ENCODE measurements around the gene OR4K5.

The OR4K5 gene, protein sequence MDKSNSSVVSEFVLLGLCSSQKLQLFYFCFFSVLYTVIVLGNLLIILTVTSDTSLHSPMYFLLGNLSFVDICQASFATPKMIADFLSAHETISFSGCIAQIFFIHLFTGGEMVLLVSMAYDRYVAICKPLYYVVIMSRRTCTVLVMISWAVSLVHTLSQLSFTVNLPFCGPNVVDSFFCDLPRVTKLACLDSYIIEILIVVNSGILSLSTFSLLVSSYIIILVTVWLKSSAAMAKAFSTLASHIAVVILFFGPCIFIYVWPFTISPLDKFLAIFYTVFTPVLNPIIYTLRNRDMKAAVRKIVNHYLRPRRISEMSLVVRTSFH

DNA sequence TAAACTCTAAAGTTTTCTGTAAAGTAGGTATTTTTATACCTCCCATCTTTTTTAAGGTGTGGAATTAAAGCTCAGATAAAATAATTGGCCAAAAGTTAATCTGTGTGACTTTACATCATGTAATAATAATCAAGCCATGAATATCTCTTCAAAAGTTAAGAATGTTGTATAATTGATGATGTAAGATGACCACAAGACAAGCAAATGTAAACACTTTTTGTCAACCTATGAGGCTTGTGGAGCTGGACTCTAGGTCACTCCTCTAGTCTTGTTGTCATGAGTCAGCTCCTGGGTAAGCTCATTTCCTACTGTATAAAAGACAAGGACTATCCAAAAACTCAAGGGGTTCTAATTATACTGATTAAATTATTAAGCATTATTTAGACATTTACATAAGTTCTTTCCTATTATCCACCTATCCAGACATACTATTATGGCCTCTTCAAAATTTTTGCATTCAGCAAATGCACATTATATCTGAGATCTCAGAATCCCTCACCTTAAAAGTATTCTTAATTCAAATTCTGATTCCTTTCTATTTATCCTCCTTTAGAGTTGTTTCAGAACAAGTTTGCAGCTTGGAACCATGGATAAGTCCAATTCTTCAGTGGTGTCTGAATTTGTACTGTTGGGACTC is at the start of gene OR4K5:
Gene OR4K5 (plus strand): TSS at position 587 of the 637 bp plus-strand sequence. CDS start 0 bp downstream, at position 587.
- TF ChIP-seq, protein P1, sequence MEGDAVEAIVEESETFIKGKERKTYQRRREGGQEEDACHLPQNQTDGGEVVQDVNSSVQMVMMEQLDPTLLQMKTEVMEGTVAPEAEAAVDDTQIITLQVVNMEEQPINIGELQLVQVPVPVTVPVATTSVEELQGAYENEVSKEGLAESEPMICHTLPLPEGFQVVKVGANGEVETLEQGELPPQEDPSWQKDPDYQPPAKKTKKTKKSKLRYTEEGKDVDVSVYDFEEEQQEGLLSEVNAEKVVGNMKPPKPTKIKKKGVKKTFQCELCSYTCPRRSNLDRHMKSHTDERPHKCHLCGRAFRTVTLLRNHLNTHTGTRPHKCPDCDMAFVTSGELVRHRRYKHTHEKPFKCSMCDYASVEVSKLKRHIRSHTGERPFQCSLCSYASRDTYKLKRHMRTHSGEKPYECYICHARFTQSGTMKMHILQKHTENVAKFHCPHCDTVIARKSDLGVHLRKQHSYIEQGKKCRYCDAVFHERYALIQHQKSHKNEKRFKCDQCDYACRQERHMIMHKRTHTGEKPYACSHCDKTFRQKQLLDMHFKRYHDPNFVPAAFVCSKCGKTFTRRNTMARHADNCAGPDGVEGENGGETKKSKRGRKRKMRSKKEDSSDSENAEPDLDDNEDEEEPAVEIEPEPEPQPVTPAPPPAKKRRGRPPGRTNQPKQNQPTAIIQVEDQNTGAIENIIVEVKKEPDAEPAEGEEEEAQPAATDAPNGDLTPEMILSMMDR (conservative IDR thresholded peaks at IDR 0.05), result no peak

DNA sequence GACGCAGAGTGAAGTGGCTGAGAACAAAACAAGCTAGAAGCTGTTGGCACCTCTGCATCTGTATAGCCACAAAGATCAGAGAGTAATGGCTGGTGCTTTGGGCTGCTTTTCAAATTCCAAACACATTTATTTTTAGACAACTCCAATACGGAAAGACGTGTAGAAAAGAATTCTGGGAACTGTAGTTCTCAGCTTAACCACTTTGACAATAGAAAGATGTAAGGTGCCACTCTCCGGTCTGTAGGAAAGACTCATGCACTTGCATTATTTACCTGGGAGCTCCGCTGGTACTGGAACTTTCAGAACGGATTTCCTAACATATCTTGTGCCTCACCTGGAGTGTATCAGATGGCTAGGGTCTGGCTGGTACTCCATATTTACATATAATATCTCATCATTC is 47.2 kb upstream of the OR4K5 start:
- TF ChIP-seq, protein P1 (conservative IDR thresholded peaks at IDR 0.05), result no peak
- no peak overlapping the region for H3K27ac ChIP-seq

More for the DNA sequence above, at the start of gene OR4K5:
- no peak within 1 kb of the TSS for H3K27ac ChIP-seq

DNA sequence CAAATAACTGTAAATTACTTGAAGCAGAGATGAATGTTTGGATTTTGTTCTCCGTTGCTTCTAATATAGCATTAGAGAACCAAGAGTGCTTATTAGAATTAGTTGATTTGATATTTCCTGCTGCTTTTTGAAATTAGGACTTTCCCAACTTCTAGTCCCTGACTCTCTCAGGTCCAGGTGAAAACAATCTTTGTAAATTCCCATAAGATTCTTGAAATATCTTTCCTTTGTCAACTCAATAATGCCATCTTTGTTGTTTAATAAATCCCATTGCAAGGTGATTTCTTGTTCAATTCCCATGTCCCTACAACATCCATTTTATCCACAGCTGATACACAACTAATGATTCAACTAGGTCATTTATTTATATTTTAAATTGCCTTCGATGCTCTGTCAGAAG is 45.6 kb upstream of the OR4K5 start, which contains the start of gene OR4K2:
Gene OR4K2 (plus strand): TSS at position 301 of the 400 bp plus-strand sequence. CDS start 1,126 bp downstream, outside the sequence.
- TF ChIP-seq, protein P1 (conservative IDR thresholded peaks at IDR 0.05), result no peak
- no peak within 1 kb of the TSS for H3K27ac ChIP-seq

DNA sequence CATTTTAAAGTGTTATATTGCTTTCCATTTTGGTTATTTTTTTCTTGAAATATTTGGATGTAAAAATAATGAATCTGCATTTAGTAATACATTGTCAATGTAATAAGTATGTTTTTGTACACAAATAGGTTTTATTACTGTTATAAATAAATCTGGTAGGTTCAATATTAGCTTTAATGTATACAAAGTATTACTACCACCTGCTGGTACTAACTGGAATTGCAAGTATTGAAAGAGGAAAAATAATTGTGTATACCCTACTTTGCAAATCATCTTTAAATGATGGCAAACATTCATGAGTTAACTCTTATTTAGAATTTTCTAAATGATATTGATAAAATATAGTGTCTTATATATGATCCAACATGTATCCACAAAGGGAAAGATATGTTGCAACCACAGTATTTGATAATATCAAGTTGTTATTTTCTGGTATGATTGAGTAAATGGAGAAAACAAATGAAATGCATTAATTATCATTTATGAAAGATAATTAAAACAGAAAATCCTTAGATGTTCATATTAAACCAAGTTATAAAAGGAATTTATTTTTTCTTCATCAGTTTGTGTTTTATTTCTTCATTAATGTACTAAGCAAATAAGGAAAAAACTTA is 42.3 kb upstream of the OR4K5 start:
- H3K27ac ChIP-seq, result no peak overlapping the region
- TF ChIP-seq, protein P1 (conservative IDR thresholded peaks at IDR 0.05), result peak; percentile 83

DNA sequence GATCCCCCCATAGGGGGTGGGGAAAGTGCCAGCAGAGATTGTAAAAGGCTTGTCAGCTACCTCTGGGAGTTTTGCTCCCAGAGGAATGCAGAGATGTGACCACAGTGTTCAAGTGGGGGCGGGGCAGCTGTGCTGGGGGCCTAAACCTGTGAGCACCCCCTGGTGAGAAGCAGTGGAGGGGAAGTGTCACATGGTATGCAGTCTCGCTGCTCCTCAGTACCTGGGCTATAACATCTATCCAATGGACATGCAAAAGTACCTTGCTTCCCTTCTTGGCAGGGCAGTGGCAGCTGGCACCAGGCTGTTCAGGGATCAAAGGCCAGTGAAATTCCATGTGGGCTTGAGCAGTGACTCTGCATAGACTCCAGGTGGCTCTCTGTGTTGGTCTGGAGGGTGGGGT is 25.1 kb upstream of the OR4K5 start:
- H3K27ac ChIP-seq, result no peak overlapping the region
- TF ChIP-seq, protein P1 (conservative IDR thresholded peaks at IDR 0.05), result no peak

DNA sequence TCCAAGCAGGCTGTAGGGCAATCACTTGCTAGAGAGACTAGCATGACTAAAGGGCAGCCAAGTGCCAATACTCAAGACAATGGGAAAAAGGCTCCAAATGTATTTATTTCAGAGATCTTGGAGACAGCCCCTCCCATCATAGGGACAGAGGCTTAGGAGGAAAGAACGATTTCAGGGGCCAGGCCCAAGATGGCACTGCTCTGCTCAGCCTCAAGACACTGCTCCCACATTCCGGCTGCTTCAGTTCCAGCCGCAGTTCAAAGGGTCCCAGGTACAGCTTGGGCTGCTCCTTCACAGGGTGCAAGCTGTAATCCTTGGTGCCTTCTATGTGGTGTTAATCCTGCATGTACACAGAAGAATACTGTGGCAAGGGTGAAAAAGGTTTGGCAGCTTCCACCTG is 19.4 kb upstream of the OR4K5 start:
- no peak overlapping the region for H3K27ac ChIP-seq
- TF ChIP-seq, protein P1 (conservative IDR thresholded peaks at IDR 0.05), result no peak

DNA sequence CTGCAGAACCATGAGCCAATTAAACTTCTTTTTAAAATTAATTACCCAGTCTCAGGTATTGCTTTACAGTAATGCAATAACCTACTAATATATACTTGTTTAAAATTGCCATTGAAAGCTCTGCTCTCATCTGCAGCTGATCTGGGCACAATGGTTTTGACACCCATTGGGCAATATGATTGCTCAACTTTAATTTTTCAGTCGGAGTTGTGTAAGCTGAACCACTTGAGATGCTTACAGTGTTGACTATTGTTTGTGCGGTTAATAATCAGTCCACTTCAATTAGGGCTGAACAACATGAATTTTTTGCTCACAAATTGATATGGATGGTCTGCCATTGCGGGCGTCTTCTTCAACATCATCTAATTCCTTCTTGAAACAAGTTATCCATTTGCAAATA is 18.0 kb upstream of the OR4K5 start:
- TF ChIP-seq, protein P1 (conservative IDR thresholded peaks at IDR 0.05), result no peak
- no peak overlapping the region for H3K27ac ChIP-seq
